Esophagus squamous epithelium (tissue), 5 donors: ENCODE data around the gene IDUA. TPM values are rescaled to one million over a fixed set of nuclear protein-coding genes. Genes with fewer than 3 reads are reported as not detected.

ENCODE experiments used
- DNase-seq: peaks from one replicate; lab custom pipeline; 2025; lab: John Stamatoyannopoulos, UW
- H3K27ac ChIP-seq, 4 donors: fragments of 200-600 bp; sonication (generic); one replicate each; pipeline ENCODE4 v1.5.1; 2016 to 2019; ENCODE audit warnings: mild to moderate bottlenecking in 1 of 4
- H3K27me3 ChIP-seq, 4 donors: fragments of 200-600 bp; sonication (generic); 1 replicate in 3 of 4; 2 replicates in 1 of 4; pipeline versions ENCODE4 v1.5.1 to v1.6.0; 2017 to 2021; ENCODE audit warnings: antibody characterized with exemption in 1 of 4
- H3K36me3 ChIP-seq, 3 donors: fragments of 200-600 bp; sonication (generic); one replicate each; pipeline ENCODE4 v1.5.1; 2016 to 2019
- H3K4me1 ChIP-seq, 3 donors: fragments of 200-600 bp; sonication (generic); one replicate each; pipeline ENCODE4 v1.5.1; 2017 to 2019
- H3K4me3 ChIP-seq, 4 donors: fragments of 200-600 bp; sonication (generic); 1 replicate in 3 of 4; 2 replicates in 1 of 4; pipeline ENCODE4 v1.5.1; 2016 to 2019; ENCODE audit warnings: mild to moderate bottlenecking in 2 of 4, moderate library complexity in 1 of 4
- H3K9me3 ChIP-seq, 3 donors: fragments of 200-600 bp; sonication (generic); one replicate each; pipeline ENCODE4 v1.5.1; 2016 to 2019
- CTCF ChIP-seq, 6 experiments: fragments of 450-650 bp in 4 of 6; fragments of 200-600 bp in 2 of 6; sonication (generic) in 2 of 6; IDR thresholded peaks; one replicate each; pipeline ENCODE4 v1.5.1; 2016 to 2019; ENCODE audit warnings: antibody characterized with exemption in 6 of 6, mild to moderate bottlenecking in 4 of 6, moderate library complexity in 4 of 6
- POLR2A ChIP-seq, 4 donors: fragments of 450-650 bp; IDR thresholded peaks; one replicate each; pipeline ENCODE4 v1.6.1; 2017; ENCODE audit warnings: antibody characterized with exemption in 4 of 4, mild to moderate bottlenecking in 4 of 4, moderate library complexity in 3 of 4
- WGBS, 2 donors: methylation state at CpG; one replicate each; pipeline ENCODE4 v1.1.5; 2018; 5-methylcytosine and 5-hydroxymethylcytosine counted together
- intact Hi-C: fragments of 100-400 bp; cut with DNase I; formaldehyde crosslinking; loops from one replicate; pipeline ENCODE4 v1.15.0; 2022
- total RNA-seq, 4 donors: library from RNA; depleted of rRNA; stranded (reverse); fragments of >200 nt; gene quantifications; one replicate each; pipeline ENCODE4 v1.1.0, GENCODE V29; 2016
- donor health status: DM: yes; HTN: yes; CAD: no.

The IDUA gene
- total RNA-seq, 4 donors from 2014 or later = 4.3 to 20.5 (median 14.1) TPM

- Histone ChIP-seq H3K4me3 (no peak overlapping the region), H3K4me1 (peaks cover 0 to 7% (median 0%) of the 10 kb centered on the region in 3 donors), H3K36me3 (peaks cover 0 to 19% (median 0%) of the 10 kb centered on the region in 3 donors), H3K27me3 (peaks cover 0 to 2% (median 0%) of the 10 kb centered on the region in 4 donors), H3K9me3 (no peaks in the 10 kb centered on the region), H3K27ac (no peak overlapping the region)
- WGBS, 2 donors = 79% methylated on average over 9 of the region's 19 CpGs; no CpG with 5 or more reads in 1 of the 2 donors
- no peak for TF ChIP-seq POLR2A (IDR thresholded peaks at IDR 0.05)
- TF ChIP-seq CTCF (IDR thresholded peaks at IDR 0.05) = no peak
- intact Hi-C loops = no loop called here
- DNase-seq = no peak
These were observed 35.9 kb downstream of the IDUA start for GRCh38 chr4:1022739-1023066.

- Histone ChIP-seq H3K36me3 (peaks cover 0 to 19% (median 0%) of the 10 kb centered on the region in 3 donors), H3K9me3 (no peaks in the 10 kb centered on the region), H3K4me1 (peaks cover 0 to 7% (median 0%) of the 10 kb centered on the region in 3 donors), H3K27ac (no peak overlapping the region), H3K27me3 (peaks cover 0 to 7% (median 0%) of the 10 kb centered on the region in 4 donors), H3K4me3 (no peak overlapping the region)
- WGBS, 2 donors = no CpG with 5 or more reads among the region's 20 CpGs
- intact Hi-C loops = no loop called here
- no peak for TF ChIP-seq POLR2A (IDR thresholded peaks at IDR 0.05)
- TF ChIP-seq CTCF (IDR thresholded peaks at IDR 0.05) = no peak
- no peak for DNase-seq
These were observed 36.3 kb downstream of the IDUA start for GRCh38 chr4:1023075-1023640.

GRCh38 chr4:1023895-1024740 lies 37.3 kb downstream of the IDUA start:
- no peak for TF ChIP-seq CTCF (IDR thresholded peaks at IDR 0.05)
- TF ChIP-seq POLR2A (IDR thresholded peaks at IDR 0.05) = no peak
- WGBS, 2 donors = 93 to 100% methylated on average over 1 to 21 of the region's 83 CpGs
- Histone ChIP-seq H3K9me3 (no peaks in the 10 kb centered on the region), H3K4me3 (no peak overlapping the region), H3K27me3 (peaks cover 0 to 16% (median 0%) of the 10 kb centered on the region in 4 donors), H3K4me1 (peaks cover 0 to 7% (median 0%) of the 10 kb centered on the region in 3 donors), H3K36me3 (peaks cover 0 to 19% (median 0%) of the 10 kb centered on the region in 3 donors), H3K27ac (no peak overlapping the region)
- intact Hi-C loops = no loop called here
- no peak for DNase-seq

GRCh38 chr4:1024882-1025545 lies 38.2 kb downstream of the IDUA start:
- 89% methylated on average over 8 of the region's 32 CpGs; no CpG with 5 or more reads in 1 of the 2 donors for whole genome bisulfite sequencing, 2 donors
- H3K9me3 ChIP-seq = no peaks in the 10 kb centered on the region
- H3K4me1 ChIP-seq = peaks cover 0 to 7% (median 0%) of the 10 kb centered on the region in 3 donors
- peaks cover 0 to 25% (median 0%) of the 10 kb centered on the region in 4 donors for H3K27me3 ChIP-seq
- peaks cover 0 to 19% (median 0%) of the 10 kb centered on the region in 3 donors for H3K36me3 ChIP-seq
- TF ChIP-seq POLR2A (IDR thresholded peaks at IDR 0.05) = no peak
- no peak for TF ChIP-seq CTCF (IDR thresholded peaks at IDR 0.05)
- H3K27ac ChIP-seq = no peak overlapping the region
- H3K4me3 ChIP-seq = no peak overlapping the region
- intact Hi-C loops = no loop called here
- no peak for DNase-seq
